SK-N-SH (cell line): ENCODE measurements around the gene RAET1E. TPM values are rescaled to one million over a fixed set of nuclear protein-coding genes. Genes with fewer than 3 reads are reported as not detected.

ENCODE experiments used
- polyA plus RNA-seq, 3 experiments: library from polyadenylated mRNA; depleted of rRNA; stranded (reverse); fragments of >200 nt; gene quantifications; 2 replicates each; pipeline ENCODE4 v1.2.3, GENCODE V29; 2012

RAET1E gene
- polyA plus RNA-seq, 1 of the 3 experiments (the other 2 are of a cell fraction), result 0.15 TPM

Other genes with a start within 250 kb of the RAET1E start
- gene KATNA1, start 249.4 kb downstream of the RAET1E start, polyA plus RNA-seq (2012; rRNA removed), result 13.2 and 17.6 TPM in 2 replicates
- 6.9 and 9.3 TPM in 2 replicates for gene LATS1, start 180.0 kb downstream of the RAET1E start, polyA plus RNA-seq (2012; rRNA removed)
- gene NUP43, start 151.6 kb downstream of the RAET1E start, polyA plus RNA-seq (2012; rRNA removed), result 10.1 and 16.4 TPM in 2 replicates
- gene PCMT1, start 148.4 kb downstream of the RAET1E start, polyA plus RNA-seq (2012; rRNA removed), result 158 and 190 TPM in 2 replicates
- gene LRP11, start 33.8 kb downstream of the RAET1E start, polyA plus RNA-seq (2012; rRNA removed), result 25.0 and 29.5 TPM in 2 replicates
- 1.7 and 2.5 TPM in 2 replicates for gene RAET1G, start 25.0 kb upstream of the RAET1E start, polyA plus RNA-seq (2012; rRNA removed)
- 5.0 and 5.3 TPM in 2 replicates for gene ULBP2, start 43.9 kb upstream of the RAET1E start, polyA plus RNA-seq (2012; rRNA removed)
- gene ULBP1, start 65.8 kb upstream of the RAET1E start, polyA plus RNA-seq (2012; rRNA removed), result 0.02 TPM in 1 of 2 replicates, not detected in the other
- not detected in 2 replicates for gene RAET1L, start 127.4 kb upstream of the RAET1E start, polyA plus RNA-seq (2012; rRNA removed)
- 4.6 and 4.9 TPM in 2 replicates for gene ULBP3, start 171.0 kb upstream of the RAET1E start, polyA plus RNA-seq (2012; rRNA removed)
- not detected in 2 replicates for gene PPP1R14C, start 244.9 kb upstream of the RAET1E start, polyA plus RNA-seq (2012; rRNA removed)